CD4-positive, alpha-beta T cell treated with Interleukin-17A for 4 hours (primary cell): Measurements from ENCODE around the gene SYT10.
"Not testable (repeated sequence)": the region's sequence is repeated elsewhere in the genome, so short reads cannot be mapped to it uniquely, and the experiment has no call there.

Experiments
- DNase-seq: peaks from one replicate; pipeline ENCODE4 v3.0.0-alpha.2; 2020; ENCODE audit warnings: mixed read lengths

Gene SYT10

GRCh38 chr12:33331961-33332398 lies 107.6 kb downstream of the SYT10 start:
- not testable (repeated sequence) for DNase-seq

DNA sequence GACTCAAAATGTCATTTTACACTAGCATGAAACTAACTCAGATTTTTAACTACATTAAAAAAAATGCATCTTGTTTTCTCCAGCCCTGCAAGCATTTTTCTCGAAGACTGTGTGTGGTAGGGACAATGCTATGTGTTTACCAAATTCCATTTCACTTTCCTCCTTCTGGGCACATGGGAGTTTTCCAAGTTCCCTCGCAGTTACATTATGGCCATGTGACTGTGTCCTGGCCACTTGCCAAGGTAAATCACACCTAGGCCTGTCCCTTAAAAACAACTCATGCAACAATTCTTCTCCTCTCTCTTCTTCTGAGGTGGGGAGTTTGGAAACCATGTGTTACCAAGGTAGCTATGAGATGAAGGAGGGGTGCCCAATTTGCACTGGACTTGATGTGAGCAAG lies 108.7 kb downstream of the SYT10 start:
- DNase-seq: no peak
